Neural cell (in vitro differentiated cells): ENCODE results near the gene PCGF3. TPM values are rescaled to one million over a fixed set of nuclear protein-coding genes. Genes with fewer than 3 reads are reported as not detected.
A peak's percentile ranks its signal among the peaks of the same experiment; 100 is the strongest.

Source experiments
- H2AFZ ChIP-seq: fragments of 200-600, 300-800 bp; sonication (generic), shearing (Covaris generic); 2 replicates; pipeline ENCODE4 v1.6.0; 2014; ENCODE audit warnings: low read depth, mild to moderate bottlenecking, antibody characterized with exemption, low read length, moderate library complexity
- H3F3A ChIP-seq: fragments of 200-600 bp; shearing (Covaris generic); 2 replicates; pipeline ENCODE4 v1.6.1; 2016; ENCODE audit warnings: mild to moderate bottlenecking, moderate library complexity, mixed read lengths, antibody characterized with exemption, low read length; ENCODE audit not compliant: insufficient read depth, poor library complexity, severe bottlenecking
- H3K27ac ChIP-seq: fragments of 200-600, 300-800 bp; sonication (generic), shearing (Covaris generic); 2 replicates; pipeline ENCODE4 v1.5.1; 2014; ENCODE audit warnings: mild to moderate bottlenecking, low read length, moderate library complexity
- H3K27me3 ChIP-seq: fragments of 300-800, 200-600 bp; sonication (generic), shearing (Covaris generic); 2 replicates; pipeline ENCODE4 v1.6.0; 2014; ENCODE audit warnings: mild to moderate bottlenecking, low read depth, low read length, moderate library complexity; ENCODE audit not compliant: insufficient read depth
- H3K36me3 ChIP-seq: fragments of 300-800, 200-600 bp; sonication (generic), shearing (Covaris generic); 2 replicates; pipeline ENCODE4 v1.5.1; 2014; ENCODE audit warnings: mild to moderate bottlenecking, antibody characterized with exemption, low read length, moderate library complexity; ENCODE audit not compliant: insufficient read depth
- H3K4me2 ChIP-seq: fragments of 300-800, 200-600 bp; sonication (generic), shearing (Covaris generic); 2 replicates; pipeline ENCODE4 v1.6.0; 2014; ENCODE audit warnings: mild to moderate bottlenecking, low read length
- H3K4me3 ChIP-seq: fragments of 300-800, 200-600 bp; sonication (generic), shearing (Covaris generic); 2 replicates; pipeline ENCODE4 v1.5.1; 2014; ENCODE audit warnings: mild to moderate bottlenecking, low read length, moderate library complexity
- H3K79me2 ChIP-seq: fragments of 200-600 bp; shearing (Covaris generic); replicated peaks from 2 replicates; pipeline ENCODE4 v1.6.0; 2014; ENCODE audit warnings: mild to moderate bottlenecking, low read length, moderate library complexity; ENCODE audit not compliant: insufficient read depth
- H3K9ac ChIP-seq: fragments of 300-800, 200-600 bp; sonication (generic), shearing (Covaris generic); 2 replicates; pipeline ENCODE4 v1.6.1; 2016; ENCODE audit warnings: mild to moderate bottlenecking, low read length, mixed read lengths
- H3K9me2 ChIP-seq: fragments of 200-600 bp; shearing (Covaris generic); 2 replicates; pipeline ENCODE4 v1.6.1; 2016; ENCODE audit warnings: mild to moderate bottlenecking, low read length, mixed read lengths; ENCODE audit not compliant: insufficient read depth
- H3K9me3 ChIP-seq: fragments of 200-600, 300-800 bp; sonication (generic), shearing (Covaris generic); 2 replicates; pipeline ENCODE4 v1.6.1; 2016; ENCODE audit warnings: mild to moderate bottlenecking, mixed run types, low read length, moderate library complexity, mixed read lengths
- H4K20me1 ChIP-seq: fragments of 200-600 bp; shearing (Covaris generic); 2 replicates; pipeline ENCODE4 v1.6.1; 2016; ENCODE audit warnings: mild to moderate bottlenecking, mixed run types; ENCODE audit not compliant: insufficient read depth
- EP300 ChIP-seq: fragments of 450-650 bp; conservative IDR thresholded peaks from 2 replicates; pipeline ENCODE4 v1.6.1; 2014; ENCODE audit warnings: antibody characterized with exemption, mild to moderate bottlenecking, moderate library complexity; ENCODE audit not compliant: poor library complexity, severe bottlenecking
- EZH2 ChIP-seq: fragments of 200-600, 300-800 bp; shearing (Covaris generic), sonication (generic); IDR thresholded peaks from 2 replicates; pipeline ENCODE4 v1.6.1; 2014; ENCODE audit warnings: antibody characterized with exemption, low read length, borderline replicate concordance, mild to moderate bottlenecking; ENCODE audit not compliant: insufficient read depth, poor library complexity, severe bottlenecking
- MXI1 ChIP-seq: fragments of 450-650 bp; conservative IDR thresholded peaks from 2 replicates; pipeline ENCODE4 v1.6.1; 2014; ENCODE audit warnings: antibody characterized with exemption, mild to moderate bottlenecking; ENCODE audit not compliant: poor library complexity, severe bottlenecking
- POLR2AphosphoS5 ChIP-seq: IDR thresholded peaks from 2 replicates; pipeline ENCODE4 v1.6.1; 2012
- RAD21 ChIP-seq: fragments of 450-650 bp; conservative IDR thresholded peaks from 2 replicates; pipeline ENCODE4 v1.6.1; 2014; ENCODE audit warnings: antibody characterized with exemption, mild to moderate bottlenecking, moderate library complexity
- SMC3 ChIP-seq: fragments of 450-650 bp; conservative IDR thresholded peaks from 2 replicates; pipeline ENCODE4 v1.6.1; 2014; ENCODE audit warnings: antibody characterized with exemption, mild to moderate bottlenecking, moderate library complexity; ENCODE audit not compliant: poor library complexity
- TAF1 ChIP-seq: IDR thresholded peaks from 2 replicates; pipeline ENCODE4 v1.6.1; 2012; ENCODE audit warnings: low read depth
- polyA plus RNA-seq: library from polyadenylated mRNA; depleted of rRNA; stranded (reverse); fragments of >200 nt; gene quantifications from 2 replicates; pipeline ENCODE4 v1.2.3, GENCODE V29; 2014
- TF ChIP-seq, protein P1 (sequence below): fragments of 450-650 bp; IDR thresholded peaks from 2 replicates; pipeline ENCODE4 v1.5.1; 2014; ENCODE audit warnings: antibody characterized with exemption, mild to moderate bottlenecking, moderate library complexity; ENCODE audit not compliant: poor library complexity, severe bottlenecking
- TF ChIP-seq, protein P2 (sequence below): IDR thresholded peaks from 2 replicates; pipeline ENCODE4 v1.6.1; 2012; ENCODE audit warnings: borderline replicate concordance

PCGF3 gene
- polyA plus RNA-seq, 1 donor from 2014 or later: 117 TPM

DNA sequence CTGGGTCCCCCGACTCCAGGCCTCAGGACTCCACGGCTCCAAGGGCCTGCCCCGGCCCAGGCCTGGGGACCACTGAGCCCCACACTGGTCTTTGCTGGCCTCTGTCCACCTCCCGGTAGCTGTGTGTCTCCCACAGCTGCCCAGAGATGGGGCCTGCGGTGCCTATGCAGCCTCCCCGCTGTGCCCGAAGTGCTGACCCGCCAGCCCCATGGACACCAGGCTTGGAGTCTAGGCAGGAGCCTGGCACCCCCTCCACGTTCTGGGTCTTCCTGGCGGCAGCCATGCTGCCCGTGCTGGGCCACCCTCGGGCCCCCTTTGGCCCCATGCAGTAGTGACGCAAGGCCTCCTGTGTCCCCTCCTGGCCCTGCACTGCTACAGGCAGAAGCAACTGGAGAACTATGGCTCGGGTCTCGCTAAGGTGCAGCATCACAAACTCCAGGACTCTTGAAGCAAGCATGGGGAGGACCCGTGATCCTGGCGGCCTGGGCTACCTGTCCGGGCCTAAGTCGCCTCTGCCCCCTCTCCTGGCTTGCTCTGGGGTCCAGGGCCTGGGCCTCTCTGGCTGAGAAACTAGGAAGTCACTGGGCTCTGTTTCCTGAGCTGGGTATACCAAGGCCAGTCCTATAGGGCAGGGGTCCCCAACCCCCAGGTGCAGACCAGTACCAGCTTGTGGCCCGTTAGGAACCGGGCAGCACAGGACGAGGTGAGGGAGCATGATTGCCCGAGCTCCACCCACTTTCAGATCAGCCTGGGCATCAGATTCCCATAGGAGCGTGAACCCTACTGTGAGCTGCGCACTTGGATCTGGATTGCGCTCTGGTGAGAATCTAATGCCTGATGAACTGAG, 30.4 kb upstream of the PCGF3 start:
- Histone ChIP-seq H3K79me2 (peaks cover 11% of the 10 kb centered on the region), H3K9me2 (no peaks in the 10 kb centered on the region), H4K20me1 (no peaks in the 10 kb centered on the region), H2AFZ (peak overlapping the region; percentile 79), H3K4me2 (peak overlapping the region; percentile 93), H3K9me3 (no peaks in the 10 kb centered on the region), H3K36me3 (no peaks in the 10 kb centered on the region), H3K4me3 (peak overlapping the region; percentile 98), H3F3A (no peaks in the 10 kb centered on the region), H3K27ac (peak overlapping the region; percentile 87), H3K27me3 (no peaks in the 10 kb centered on the region), H3K9ac (peak overlapping the region; percentile 98)
- TF ChIP-seq MXI1: no peak
- no peak for TF ChIP-seq POLR2AphosphoS5
- no peak for TF ChIP-seq EP300
- TF ChIP-seq SMC3: no peak
- no peak for TF ChIP-seq RAD21
- TF ChIP-seq, protein P1, sequence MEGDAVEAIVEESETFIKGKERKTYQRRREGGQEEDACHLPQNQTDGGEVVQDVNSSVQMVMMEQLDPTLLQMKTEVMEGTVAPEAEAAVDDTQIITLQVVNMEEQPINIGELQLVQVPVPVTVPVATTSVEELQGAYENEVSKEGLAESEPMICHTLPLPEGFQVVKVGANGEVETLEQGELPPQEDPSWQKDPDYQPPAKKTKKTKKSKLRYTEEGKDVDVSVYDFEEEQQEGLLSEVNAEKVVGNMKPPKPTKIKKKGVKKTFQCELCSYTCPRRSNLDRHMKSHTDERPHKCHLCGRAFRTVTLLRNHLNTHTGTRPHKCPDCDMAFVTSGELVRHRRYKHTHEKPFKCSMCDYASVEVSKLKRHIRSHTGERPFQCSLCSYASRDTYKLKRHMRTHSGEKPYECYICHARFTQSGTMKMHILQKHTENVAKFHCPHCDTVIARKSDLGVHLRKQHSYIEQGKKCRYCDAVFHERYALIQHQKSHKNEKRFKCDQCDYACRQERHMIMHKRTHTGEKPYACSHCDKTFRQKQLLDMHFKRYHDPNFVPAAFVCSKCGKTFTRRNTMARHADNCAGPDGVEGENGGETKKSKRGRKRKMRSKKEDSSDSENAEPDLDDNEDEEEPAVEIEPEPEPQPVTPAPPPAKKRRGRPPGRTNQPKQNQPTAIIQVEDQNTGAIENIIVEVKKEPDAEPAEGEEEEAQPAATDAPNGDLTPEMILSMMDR: no peak
- no peak for TF ChIP-seq EZH2
- TF ChIP-seq TAF1: no peak
- TF ChIP-seq, protein P2, sequence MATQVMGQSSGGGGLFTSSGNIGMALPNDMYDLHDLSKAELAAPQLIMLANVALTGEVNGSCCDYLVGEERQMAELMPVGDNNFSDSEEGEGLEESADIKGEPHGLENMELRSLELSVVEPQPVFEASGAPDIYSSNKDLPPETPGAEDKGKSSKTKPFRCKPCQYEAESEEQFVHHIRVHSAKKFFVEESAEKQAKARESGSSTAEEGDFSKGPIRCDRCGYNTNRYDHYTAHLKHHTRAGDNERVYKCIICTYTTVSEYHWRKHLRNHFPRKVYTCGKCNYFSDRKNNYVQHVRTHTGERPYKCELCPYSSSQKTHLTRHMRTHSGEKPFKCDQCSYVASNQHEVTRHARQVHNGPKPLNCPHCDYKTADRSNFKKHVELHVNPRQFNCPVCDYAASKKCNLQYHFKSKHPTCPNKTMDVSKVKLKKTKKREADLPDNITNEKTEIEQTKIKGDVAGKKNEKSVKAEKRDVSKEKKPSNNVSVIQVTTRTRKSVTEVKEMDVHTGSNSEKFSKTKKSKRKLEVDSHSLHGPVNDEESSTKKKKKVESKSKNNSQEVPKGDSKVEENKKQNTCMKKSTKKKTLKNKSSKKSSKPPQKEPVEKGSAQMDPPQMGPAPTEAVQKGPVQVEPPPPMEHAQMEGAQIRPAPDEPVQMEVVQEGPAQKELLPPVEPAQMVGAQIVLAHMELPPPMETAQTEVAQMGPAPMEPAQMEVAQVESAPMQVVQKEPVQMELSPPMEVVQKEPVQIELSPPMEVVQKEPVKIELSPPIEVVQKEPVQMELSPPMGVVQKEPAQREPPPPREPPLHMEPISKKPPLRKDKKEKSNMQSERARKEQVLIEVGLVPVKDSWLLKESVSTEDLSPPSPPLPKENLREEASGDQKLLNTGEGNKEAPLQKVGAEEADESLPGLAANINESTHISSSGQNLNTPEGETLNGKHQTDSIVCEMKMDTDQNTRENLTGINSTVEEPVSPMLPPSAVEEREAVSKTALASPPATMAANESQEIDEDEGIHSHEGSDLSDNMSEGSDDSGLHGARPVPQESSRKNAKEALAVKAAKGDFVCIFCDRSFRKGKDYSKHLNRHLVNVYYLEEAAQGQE: no peak

DNA sequence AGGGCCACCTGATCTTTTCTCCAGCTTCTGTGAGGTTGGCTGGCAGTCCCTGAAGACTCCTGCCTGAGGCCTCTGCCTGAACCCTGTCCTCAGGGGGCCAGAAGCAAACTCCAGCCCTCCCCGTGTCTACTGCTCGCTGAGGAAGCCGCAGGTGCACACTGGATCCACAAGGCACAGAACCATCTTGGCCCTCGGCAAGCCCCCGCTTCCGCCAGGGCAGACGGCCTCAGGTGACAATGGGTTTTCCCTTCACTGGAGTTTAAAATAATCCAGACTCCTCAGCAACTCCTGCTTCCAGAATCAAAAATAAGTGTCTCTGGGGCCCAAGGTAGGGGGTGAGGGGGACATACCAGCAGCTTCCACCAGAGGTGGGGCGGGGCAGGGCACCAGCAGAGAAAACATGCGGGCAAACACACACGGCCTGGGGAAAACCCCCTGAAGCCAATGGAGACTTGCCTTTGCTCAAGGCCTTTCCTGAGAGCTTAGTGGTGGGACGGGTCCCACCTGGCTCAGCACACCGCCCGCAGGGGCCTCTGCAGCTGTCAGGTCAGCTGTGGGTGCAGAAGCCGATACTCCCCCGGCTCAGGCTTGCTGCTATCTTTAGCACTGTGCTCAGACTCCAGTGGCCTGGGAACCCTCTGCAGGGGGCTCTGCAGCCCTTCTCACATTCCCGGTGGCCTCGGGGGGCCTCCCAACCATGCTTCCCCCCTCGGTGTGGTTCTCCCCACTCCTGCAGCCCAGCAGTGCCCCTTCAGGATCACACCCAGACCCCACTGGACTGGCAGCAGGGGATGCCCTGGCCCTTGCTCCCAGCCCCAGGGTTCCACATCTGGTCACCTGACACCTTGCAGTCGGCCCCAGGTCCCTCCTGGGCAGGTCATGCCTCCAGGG, 29.4 kb upstream of the PCGF3 start:
- Histone ChIP-seq H4K20me1 (no peaks in the 10 kb centered on the region), H3K27me3 (no peaks in the 10 kb centered on the region), H3K9me3 (no peaks in the 10 kb centered on the region), H3K4me3 (no peak overlapping the region), H3K9me2 (no peaks in the 10 kb centered on the region), H3K27ac (no peak overlapping the region), H3K4me2 (no peak overlapping the region), H2AFZ (no peak overlapping the region), H3K9ac (no peak overlapping the region), H3F3A (no peaks in the 10 kb centered on the region), H3K79me2 (peaks cover 11% of the 10 kb centered on the region), H3K36me3 (no peaks in the 10 kb centered on the region)
- TF ChIP-seq SMC3 (no peak), TAF1 (no peak), EP300 (no peak), POLR2AphosphoS5 (no peak), EZH2 (no peak), MXI1 (no peak), RAD21 (no peak)
- TF ChIP-seq, protein P1: no peak
- TF ChIP-seq, protein P2: no peak
